HepG2 (cell line): Measurements from ENCODE around the gene ZNF586. TPM values are rescaled to one million over a fixed set of nuclear protein-coding genes. Genes with fewer than 3 reads are reported as not detected.
"Not testable (repeated sequence)": the region's sequence is repeated elsewhere in the genome, so short reads cannot be mapped to it uniquely, and the experiment has no call there.

Source experiments
- ATAC-seq: fragments of 200-7000 bp; cut with Tn5 transposase; 3 replicates; pipeline ENCODE4 v1.9.1; 2020; ENCODE audit warnings: mild to moderate bottlenecking, moderate library complexity
- BruUV-seq: library from RNA; stranded (reverse); fragments of 400-500 nt; replicated peaks from 2 replicates; lab custom pipeline; 2021; lab: Mats Ljungman, UMichigan
- CTCF ChIA-PET: fragments of 300-600 bp; formaldehyde crosslinking; extraction: SDS; loops from one replicate; lab custom pipeline; 2021; ENCODE audit warnings: low total read pairs, inconsistent platforms, low intra/inter-chr PET ratio; lab: Yijun Ruan, JAX
- POLR2A ChIA-PET: fragments of 350-600 bp; sonication (Branson Sonifier 250); formaldehyde crosslinking; loops from one replicate; lab custom pipeline; 2020; ENCODE audit warnings: antibody characterized with exemption, inconsistent platforms; lab: Yijun Ruan, JAX
- DNase-seq: peaks from one replicate; pipeline ENCODE4 v3.0.0-alpha.2; 2015; ENCODE audit warnings: low spot score
- FAIRE-seq: peaks from 3 replicates; lab custom pipeline; 2011; peaks lifted over from hg19 to GRCh38; lab: Jason Lieb, UNC
- H2AFZ ChIP-seq: one replicate; pipeline ENCODE4 v1.6.1; 2011; ENCODE audit warnings: low read length, inconsistent platforms
- H3K27ac ChIP-seq: fragments of 300-600 bp; 3 replicates; pipeline ENCODE4 v1.8.0; 2011; ENCODE audit warnings: mixed run types, mild to moderate bottlenecking, mixed read lengths, low read length, inconsistent platforms; ENCODE audit not compliant: insufficient read depth; ENCODE audit errors: extremely low read length
- H3K27me3 ChIP-seq, 2 experiments: fragments of 200-600 bp in 1 of 2; 2 replicates in 1 of 2; 3 replicates in 1 of 2; pipeline versions ENCODE4 v1.6.0 to v1.8.0; 2011; ENCODE audit warnings: low read length in 2 of 2, mild to moderate bottlenecking in 2 of 2, moderate library complexity in 2 of 2, inconsistent platforms in 1 of 2; ENCODE audit not compliant: insufficient read depth in 2 of 2, control insufficient read depth in 1 of 2
- H3K36me3 ChIP-seq, 2 experiments: fragments of 200-600 bp in 1 of 2; replicated peaks in 1 of 2; 2 replicates in 1 of 2; 3 replicates in 1 of 2; pipeline versions ENCODE4 v1.5.1 to v1.8.0; 2011; ENCODE audit warnings: low read length in 2 of 2, inconsistent platforms in 1 of 2; ENCODE audit not compliant: insufficient read depth in 2 of 2, control insufficient read depth in 1 of 2
- H3K4me1 ChIP-seq: 2 replicates; pipeline ENCODE4 v1.5.1; 2012; ENCODE audit warnings: low read length, inconsistent platforms; ENCODE audit not compliant: insufficient read depth
- H3K4me2 ChIP-seq: 2 replicates; pipeline ENCODE4 v1.6.0; 2011; ENCODE audit warnings: low read depth, low read length, inconsistent platforms
- H3K4me3 ChIP-seq, 3 experiments: fragments of 200-600 bp in 1 of 3; sonication (generic), shearing (Covaris generic) in 1 of 3; replicated peaks in 1 of 3; 2 replicates each; pipeline ENCODE4 v1.5.1; 2011 to 2016; ENCODE audit warnings: low read length in 3 of 3, inconsistent platforms in 2 of 3, low read depth in 2 of 3, mild to moderate bottlenecking in 2 of 3, control low read depth in 1 of 3, mixed read lengths in 1 of 3; ENCODE audit not compliant: insufficient read depth in 1 of 3
- H3K79me2 ChIP-seq: one replicate; pipeline ENCODE4 v1.6.1; 2011; ENCODE audit warnings: low read length, inconsistent platforms; ENCODE audit not compliant: insufficient read depth
- H3K9ac ChIP-seq: 2 replicates; pipeline ENCODE4 v1.6.0; 2011; ENCODE audit warnings: mild to moderate bottlenecking, low read depth, low read length, inconsistent platforms; ENCODE audit not compliant: insufficient read depth
- H3K9me3 ChIP-seq: 2 replicates; pipeline ENCODE4 v1.5.1; 2012; ENCODE audit warnings: mild to moderate bottlenecking, low read length
- H4K20me1 ChIP-seq: 2 replicates; pipeline ENCODE4 v1.6.0; 2011; ENCODE audit warnings: inconsistent platforms, mild to moderate bottlenecking, low read length, moderate library complexity; ENCODE audit not compliant: insufficient read depth
- MEIS1 ChIP-seq: sonication (generic); formaldehyde crosslinking; IDR thresholded peaks from 2 replicates; pipeline ENCODE4 v1.9.0; 2021; ENCODE audit warnings: mild to moderate bottlenecking, missing genetic modification reagents, moderate library complexity, borderline replicate concordance
- ZFP41 ChIP-seq: sonication (generic); formaldehyde crosslinking; IDR thresholded peaks from 2 replicates; pipeline ENCODE4 v1.4.0; 2020; ENCODE audit warnings: mild to moderate bottlenecking, missing genetic modification reagents, borderline replicate concordance
- ZNF564 ChIP-seq: sonication (generic); formaldehyde crosslinking; IDR thresholded peaks from 2 replicates; pipeline ENCODE4 v1.8.1; 2023; ENCODE audit warnings: mild to moderate bottlenecking, missing genetic modification reagents
- WGBS: methylation state at CpG from one replicate; pipeline ENCODE4 v1.1.6; 2017; ENCODE audit warnings: low lambda C conversion rate; 5-methylcytosine and 5-hydroxymethylcytosine counted together
- in situ Hi-C: cut with HindIII; loops from 2 replicates; pipeline ENCODE4 v1.10.0; 2017; ENCODE audit warnings: low pct_unique_long_range_greater_than_20kb; ENCODE audit not compliant: extremely low pct_ligation_motif_present
- intact Hi-C: fragments of 100-400 bp; cut with micrococcal nuclease; formaldehyde crosslinking; loops from one replicate; pipeline ENCODE4 v1.10.0; 2022; ENCODE audit not compliant: unreplicated experiment
- polyA plus RNA-seq, 8 experiments: library from polyadenylated mRNA; depleted of rRNA in 3 of 8; stranded (reverse) in 7 of 8; unstranded in 1 of 8; fragments of >200 nt; fragmentation: Illumina TruSeq in 4 of 8; extraction: Trizol in 4 of 8; gene quantifications; 2 replicates each; pipeline versions ENCODE4 v1.2.1 to v1.2.3, GENCODE V29; 2011 to 2016; ENCODE audit warnings: low read depth in 4 of 8, missing spikeins in 1 of 8, mixed read lengths in 1 of 8; ENCODE audit not compliant: insufficient read depth in 1 of 8
- total RNA-seq, 5 experiments: library from RNA; depleted of rRNA; stranded (reverse); fragments of >200 nt; fragmentation: Illumina TruSeq; extraction: Trizol; gene quantifications; 2 replicates each; pipeline ENCODE4 v1.2.3, GENCODE V29; 2016; ENCODE audit warnings: low read depth in 1 of 5

Gene ZNF586
- total and polyA plus RNA-seq, 2 of the 13 experiments (the other 11 are each of a cell fraction or from before 2014, with no cell fraction given): 0.50 to 3.4 TPM

GRCh38 chr19:57789288-57789687, 19.8 kb downstream of the ZNF586 start:
- no peak overlapping the region for H3K4me3 ChIP-seq
- H3K9ac ChIP-seq: no peak overlapping the region
- in situ Hi-C loops (no loop called here), intact Hi-C loops (no loop called here)
- H3K9me3 ChIP-seq: no peaks in the 10 kb centered on the region
- no peaks in the 10 kb centered on the region for H3K27me3 ChIP-seq
- H3K4me1 ChIP-seq: no peaks in the 10 kb centered on the region
- H3K36me3 ChIP-seq: peaks cover 1 to 16% of the 10 kb centered on the region in 2 experiments; a peak in 2 of 5 replicates
- DNase-seq: no peak
- CTCF ChIA-PET: no interaction called here
- WGBS: 97% methylated on average over 4 of the region's 4 CpGs
- FAIRE-seq: no peak
- no peak overlapping the region for H3K27ac ChIP-seq
- BruUV-seq: no TSS peak
- no peak for TF ChIP-seq MEIS1
- TF ChIP-seq ZFP41: no peak
- TF ChIP-seq ZNF564 (CRISPR knock-in tag): no peak
- no peaks in the 10 kb centered on the region for H4K20me1 ChIP-seq
- ATAC-seq: no peak
- POLR2A ChIA-PET: no interaction called here
- H2AFZ ChIP-seq: no peak overlapping the region
- no peaks in the 10 kb centered on the region for H3K79me2 ChIP-seq
- no peak overlapping the region for H3K4me2 ChIP-seq

GRCh38 chr19:57796580-57796979, 27.1 kb downstream of the ZNF586 start:
- H3K27ac ChIP-seq, POLR2A ChIA-PET, H2AFZ ChIP-seq, H4K20me1 ChIP-seq, H3K4me1 ChIP-seq, FAIRE-seq, in situ Hi-C loops, intact Hi-C loops, DNase-seq, H3K27me3 ChIP-seq, H3K9me3 ChIP-seq, H3K4me3 ChIP-seq, H3K79me2 ChIP-seq, H3K9ac ChIP-seq, H3K4me2 ChIP-seq, ATAC-seq, BruUV-seq, CTCF ChIA-PET: not testable (repeated sequence)
- 100% methylated on average over 1 of the region's 1 CpG for WGBS
- H3K36me3 ChIP-seq: peaks cover 3 to 13% of the 10 kb centered on the region in 2 experiments; a peak in 2 of 5 replicates
